ENCODE measurements around the gene HSDL1. TPM values are rescaled to one million over a fixed set of nuclear protein-coding genes. Genes with fewer than 3 reads are reported as not detected.

HSDL1 gene
- total RNA-seq, 1 experiment from 2014 or later = 34.2 TPM

DNA sequence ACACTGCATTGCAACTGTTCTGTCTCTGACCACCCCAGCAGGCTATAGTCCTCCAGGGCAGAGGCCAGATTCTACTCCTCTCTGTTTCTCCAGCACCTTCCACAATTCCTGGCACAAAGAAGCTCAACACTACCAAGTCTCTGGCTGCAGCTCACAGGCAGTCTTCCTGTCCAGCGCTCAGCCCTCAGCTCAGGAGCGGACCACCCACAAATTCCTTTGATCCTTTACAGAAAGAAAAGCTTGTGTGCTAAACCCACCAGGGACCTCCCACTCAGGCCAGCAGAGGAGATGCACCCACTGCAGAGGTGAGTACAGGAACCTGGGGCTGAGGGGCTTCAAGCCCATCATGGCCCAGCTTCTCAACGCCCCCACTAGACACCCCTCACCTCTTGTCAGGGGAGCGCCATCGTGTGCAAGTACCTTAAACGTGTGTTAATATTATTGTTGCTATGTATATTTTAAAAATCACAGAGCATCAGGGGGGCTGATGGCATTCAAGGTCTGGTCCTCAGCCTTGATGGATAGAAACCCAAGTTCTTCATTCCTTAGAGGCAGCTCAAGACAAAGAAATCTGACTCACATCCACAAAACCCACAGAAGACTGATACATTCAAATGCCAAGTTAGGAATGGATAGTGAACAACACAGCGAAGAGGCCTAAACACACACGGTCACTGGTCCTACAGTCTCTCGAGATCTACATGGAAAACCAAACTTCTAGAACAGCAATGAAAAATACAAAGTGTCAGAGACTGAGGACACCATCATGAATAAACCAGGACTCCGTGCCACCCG lies 8.4 kb downstream of the HSDL1 start:
- Histone ChIP-seq H2AFZ (ENCODE audit: low read length) (no peak overlapping the region), H4K8ac (replicated peaks; ENCODE audit: insufficient read length, low read depth, low read length) (no peak overlapping the region), H3K23me2 (ENCODE audit: insufficient read length, low read depth, low read length, poor library complexity, severe bottlenecking) (no peaks in the 10 kb centered on the region), H3K9ac (ENCODE audit: extremely low read depth, insufficient read length, low read length) (no peak overlapping the region), H2BK12ac (ENCODE audit: insufficient read length, low read depth, low read length) (no peak overlapping the region), H2BK5ac (ENCODE audit: insufficient read length, low read length) (no peak overlapping the region), H2BK15ac (ENCODE audit: low read depth, low read length) (no peak overlapping the region), H4K20me1 (ENCODE audit: control insufficient read depth, insufficient read depth, insufficient read length) (no peaks in the 10 kb centered on the region), H3K4me2 (ENCODE audit: insufficient read depth, insufficient read length, low read length) (no peak overlapping the region), H3K4me1 (ENCODE audit: insufficient read depth, low read length) (peaks cover 7% of the 10 kb centered on the region; the same call in 1 of the 2 replicates), H3K56ac (ENCODE audit: insufficient read length, low read depth, low read length) (no peak overlapping the region), H3K14ac (ENCODE audit: insufficient read depth, low read length) (no peak overlapping the region), H4K5ac (ENCODE audit: insufficient read length, low read depth, low read length) (no peak overlapping the region), H2BK120ac (ENCODE audit: low read depth, low read length, poor library complexity, severe bottlenecking) (no peak overlapping the region), H3K79me2 (ENCODE audit: insufficient read depth, low read length) (peaks cover 5% of the 10 kb centered on the region; the same call in 1 of the 2 replicates), H3K18ac (ENCODE audit: insufficient read length, low read depth, low read length) (no peak overlapping the region), H3K4ac (ENCODE audit: low read depth, low read length) (no peak overlapping the region), H3K23ac (ENCODE audit: insufficient read length, low read depth, low read length) (no peak overlapping the region), H3T11ph (ENCODE audit: low read length) (no peak overlapping the region), H3K27me3 (ENCODE audit: insufficient read depth, low read length) (no peaks in the 10 kb centered on the region), H4K91ac (ENCODE audit: insufficient read length, low read depth, low read length) (no peak overlapping the region), H3K9me3 (ENCODE audit: control insufficient read depth, low read depth, low read length) (no peaks in the 10 kb centered on the region), H3K27ac (ENCODE audit: insufficient read length, low read depth, low read length) (no peak overlapping the region), H3K79me1 (ENCODE audit: insufficient read depth, low read depth, low read length, poor library complexity, severe bottlenecking) (peaks cover 4% of the 10 kb centered on the region), H2BK20ac (ENCODE audit: low read depth, low read length, poor library complexity, severe bottlenecking) (no peak overlapping the region), H2AK5ac (ENCODE audit: insufficient read length, low read length) (no peak overlapping the region)
- Mint-ChIP-seq H3K4me1 (peaks cover 56 to 58% of the 10 kb centered on the region in 2 experiments), H3K27ac (peak overlapping the region; percentile 68 to 77 (median 76); a peak in 5 of 7 replicates), H3K36me3 (ENCODE audit: insufficient read depth in 1 of 3, low read depth in 3 of 3) (peaks cover 1 to 14% (median 4%) of the 10 kb centered on the region in 3 experiments; a peak in 4 of 7 replicates), H3K9me3 (no peaks in the 10 kb centered on the region), H3K4me3 (no peak overlapping the region), H3K27me3 (ENCODE audit: low read depth) (no peaks in the 10 kb centered on the region)
- DNase-seq = no peak
- no CpG with 5 or more reads among the region's 11 CpGs for WGBS (ENCODE audit: extremely low coverage, insufficient read length, low lambda C conversion rate)
- TF ChIP-seq, protein P1, sequence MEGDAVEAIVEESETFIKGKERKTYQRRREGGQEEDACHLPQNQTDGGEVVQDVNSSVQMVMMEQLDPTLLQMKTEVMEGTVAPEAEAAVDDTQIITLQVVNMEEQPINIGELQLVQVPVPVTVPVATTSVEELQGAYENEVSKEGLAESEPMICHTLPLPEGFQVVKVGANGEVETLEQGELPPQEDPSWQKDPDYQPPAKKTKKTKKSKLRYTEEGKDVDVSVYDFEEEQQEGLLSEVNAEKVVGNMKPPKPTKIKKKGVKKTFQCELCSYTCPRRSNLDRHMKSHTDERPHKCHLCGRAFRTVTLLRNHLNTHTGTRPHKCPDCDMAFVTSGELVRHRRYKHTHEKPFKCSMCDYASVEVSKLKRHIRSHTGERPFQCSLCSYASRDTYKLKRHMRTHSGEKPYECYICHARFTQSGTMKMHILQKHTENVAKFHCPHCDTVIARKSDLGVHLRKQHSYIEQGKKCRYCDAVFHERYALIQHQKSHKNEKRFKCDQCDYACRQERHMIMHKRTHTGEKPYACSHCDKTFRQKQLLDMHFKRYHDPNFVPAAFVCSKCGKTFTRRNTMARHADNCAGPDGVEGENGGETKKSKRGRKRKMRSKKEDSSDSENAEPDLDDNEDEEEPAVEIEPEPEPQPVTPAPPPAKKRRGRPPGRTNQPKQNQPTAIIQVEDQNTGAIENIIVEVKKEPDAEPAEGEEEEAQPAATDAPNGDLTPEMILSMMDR (conservative IDR thresholded peaks at IDR 0.05) = no peak

All from H9 (cell line).